GM21825 (cell line): ENCODE measurements around the gene KCNT1.

Experiments used
- ATAC-seq: cut with Tn5 transposase; IDR thresholded peaks from one replicate; pipeline ENCODE4 v1.9.1; 2021; ENCODE audit warnings: mild to moderate bottlenecking, moderate library complexity; ENCODE audit not compliant: unreplicated experiment

KCNT1 gene

DNA sequence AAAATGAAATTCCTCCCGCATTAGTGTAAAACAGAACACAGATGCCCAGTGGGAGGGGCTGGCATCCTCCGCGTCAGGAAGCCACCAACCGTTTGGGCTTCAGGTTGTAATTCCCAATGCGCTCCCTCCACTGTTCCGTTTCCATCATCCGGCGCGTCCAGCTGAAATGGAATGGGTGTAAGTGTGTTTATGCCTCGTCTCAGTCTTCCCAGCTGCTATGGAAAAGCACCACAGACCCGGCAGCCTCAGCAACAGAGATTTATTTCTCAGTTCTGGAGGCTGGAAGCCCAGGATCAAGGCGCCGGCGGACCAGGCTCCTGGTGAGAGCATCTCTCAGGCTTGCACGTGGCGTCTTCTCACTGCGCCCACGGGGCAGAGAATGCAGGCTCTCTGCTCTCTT lies 20.4 kb downstream of the KCNT1 start:
- no peak for ATAC-seq

DNA sequence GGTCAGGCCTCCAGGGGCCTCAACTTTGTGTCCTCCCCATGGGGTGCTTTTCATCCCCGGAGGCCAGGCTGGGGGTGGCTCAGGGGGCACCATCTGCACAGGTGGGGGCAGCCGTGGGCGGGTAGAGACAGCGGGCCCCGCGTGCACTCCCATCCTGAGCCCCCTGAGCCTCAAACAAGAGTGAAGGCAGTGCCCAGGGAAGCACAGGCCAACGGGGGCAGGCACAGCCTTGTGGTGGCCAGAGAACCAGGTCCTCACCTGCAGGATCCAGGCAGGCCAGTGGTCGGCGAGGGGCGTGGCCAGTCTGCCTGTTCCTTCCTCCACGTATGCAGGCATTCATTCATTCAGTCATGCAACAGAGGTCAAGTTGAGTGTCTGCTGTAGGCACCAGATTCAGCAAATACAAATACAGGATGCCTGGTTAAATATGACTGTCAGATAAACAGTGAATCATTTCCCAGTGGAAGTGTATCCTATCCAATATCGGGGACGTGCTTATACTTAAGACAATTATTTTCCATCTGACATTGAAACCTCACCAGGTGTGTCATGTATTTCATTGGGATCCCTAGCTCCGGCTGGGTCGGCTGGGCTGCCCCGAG lies 22.3 kb downstream of the KCNT1 start:
- ATAC-seq: no peak

DNA sequence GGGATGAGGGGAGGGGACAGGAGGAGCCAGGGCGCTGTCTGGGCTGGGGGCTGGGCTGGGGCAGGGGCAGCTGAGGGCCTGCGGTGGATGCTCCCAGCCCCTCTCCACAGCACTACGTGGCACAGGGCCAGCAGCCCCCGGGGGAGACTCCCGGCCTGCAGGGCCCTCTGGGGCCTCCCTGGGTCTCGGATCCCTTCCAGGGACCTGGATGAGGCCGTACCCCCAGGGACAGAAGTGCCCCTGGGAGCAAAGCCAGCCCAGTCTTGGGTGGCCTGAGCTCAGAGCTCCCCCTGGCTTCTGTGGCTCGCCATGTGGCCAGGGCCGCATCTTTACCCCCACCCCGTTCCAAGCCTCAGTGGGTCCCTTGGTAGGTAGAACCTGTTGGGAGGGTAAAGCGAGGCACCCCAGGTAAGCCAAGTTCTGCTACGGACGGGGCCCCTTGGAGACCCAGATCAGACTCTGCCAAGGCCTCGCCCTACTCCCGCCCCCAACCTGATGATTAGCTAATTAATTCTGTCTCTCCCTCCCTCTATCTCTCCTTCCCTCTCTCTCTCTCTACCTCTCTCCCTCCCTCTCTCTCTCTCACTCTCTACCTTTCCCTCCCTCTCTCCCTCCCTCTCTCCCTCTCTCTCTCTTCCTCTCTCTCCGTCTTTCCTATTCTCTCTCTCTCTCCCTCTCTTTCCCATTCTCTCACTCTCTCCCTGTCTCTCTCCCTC lies 24.3 kb downstream of the KCNT1 start:
- no peak for ATAC-seq

DNA sequence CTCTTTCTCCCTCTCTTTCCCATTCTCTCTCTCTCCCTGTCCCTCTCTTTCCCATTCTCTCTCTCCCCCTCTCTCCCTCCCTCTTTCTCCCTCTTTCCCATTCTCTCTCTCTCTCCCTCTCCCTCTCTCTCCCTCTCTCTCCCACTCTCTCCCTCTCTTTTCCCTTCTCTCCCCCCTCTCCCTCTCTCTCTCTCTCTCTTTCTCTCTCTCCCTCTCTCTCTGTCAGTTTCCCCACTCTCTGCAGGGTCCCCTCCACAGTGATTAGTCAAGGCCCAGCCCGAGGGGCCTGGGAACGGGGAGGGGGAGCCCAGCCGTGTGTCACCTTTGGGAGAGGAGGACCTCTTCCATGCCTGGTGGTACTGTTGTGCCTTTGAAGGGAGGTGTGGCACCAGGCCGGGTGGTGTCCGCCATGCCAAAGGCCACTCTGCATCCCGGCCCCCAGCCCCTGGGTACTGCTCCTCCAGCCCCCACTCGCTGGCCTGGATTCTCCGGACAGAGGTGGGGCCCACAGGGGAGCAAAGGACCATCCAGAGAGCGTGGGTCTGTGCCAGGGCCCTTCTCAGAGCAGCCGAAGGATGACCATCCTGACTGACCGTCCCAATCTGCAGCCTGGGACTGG lies 25.4 kb downstream of the KCNT1 start:
- no peak for ATAC-seq

DNA sequence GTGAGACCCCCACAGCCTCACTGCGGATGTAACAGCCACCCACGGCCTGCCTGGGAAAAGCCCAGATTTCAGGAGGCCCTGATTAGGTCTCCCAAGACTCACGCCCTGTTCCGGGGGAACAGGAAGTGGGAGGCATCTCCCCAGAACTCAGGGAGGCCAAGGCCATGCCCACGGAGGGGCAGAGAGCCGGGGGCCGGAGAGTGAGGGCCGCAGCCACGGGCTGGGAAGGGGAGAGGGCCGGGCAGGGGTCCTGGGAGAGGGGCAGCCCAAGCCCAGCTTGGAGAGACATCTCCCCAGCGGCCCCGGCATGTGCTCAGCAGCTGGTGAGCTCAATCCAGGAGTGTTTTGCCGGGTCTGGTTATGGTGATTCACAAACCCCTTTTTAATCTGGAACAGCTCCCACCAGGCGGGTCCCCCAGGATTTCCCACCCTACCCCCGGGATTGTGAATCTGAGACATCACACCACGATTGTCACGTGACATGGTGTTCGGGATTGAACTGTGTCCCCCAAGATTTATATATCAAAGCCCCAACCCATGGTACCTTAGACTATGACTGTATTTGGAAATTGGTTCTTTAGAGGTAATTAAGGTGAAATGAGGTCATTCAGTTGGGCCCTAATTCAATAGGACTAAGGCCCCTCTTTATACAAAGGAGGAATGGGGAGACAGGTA lies 26.6 kb downstream of the KCNT1 start:
- ATAC-seq: no peak

DNA sequence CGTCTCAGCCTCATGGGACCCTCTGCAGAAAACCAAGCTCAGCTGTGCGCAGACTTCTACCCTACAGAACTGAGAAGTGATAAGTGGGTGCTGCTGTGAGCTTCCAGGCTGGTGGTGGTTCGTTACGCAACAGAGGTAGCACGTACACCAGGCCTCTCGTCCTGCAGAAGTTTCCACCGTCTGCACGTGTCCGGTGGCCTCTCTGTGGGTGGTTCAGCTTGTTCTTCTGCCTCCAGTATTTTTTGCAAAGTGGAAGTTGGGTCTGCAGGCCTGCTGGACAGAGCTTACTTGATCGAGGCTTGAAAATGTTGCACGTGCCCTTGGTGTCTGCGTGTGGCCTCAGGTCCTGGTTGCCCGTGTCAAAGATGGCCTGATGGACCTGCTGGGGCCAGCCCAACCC lies 27.5 kb downstream of the KCNT1 start:
- ATAC-seq: no peak

DNA sequence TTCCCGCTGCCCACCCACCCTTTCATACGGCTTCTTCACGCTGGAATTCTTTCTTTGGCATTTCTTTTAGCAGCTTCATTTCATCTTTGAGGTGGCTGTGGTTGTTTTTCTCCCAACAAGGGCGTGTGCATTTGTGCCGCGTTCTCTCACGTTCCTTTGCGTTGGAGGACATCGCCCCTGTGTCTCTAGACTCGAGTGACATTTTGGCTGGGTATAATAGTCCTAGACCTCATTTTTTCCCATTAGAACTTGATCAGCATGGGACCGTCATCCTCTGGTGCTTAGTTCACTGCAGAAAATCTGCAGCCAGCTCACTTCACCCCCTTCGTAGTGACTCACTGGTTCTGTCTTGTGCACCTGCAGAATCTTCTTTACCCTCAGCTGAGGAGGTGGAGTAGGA lies 29.5 kb downstream of the KCNT1 start:
- no peak for ATAC-seq

DNA sequence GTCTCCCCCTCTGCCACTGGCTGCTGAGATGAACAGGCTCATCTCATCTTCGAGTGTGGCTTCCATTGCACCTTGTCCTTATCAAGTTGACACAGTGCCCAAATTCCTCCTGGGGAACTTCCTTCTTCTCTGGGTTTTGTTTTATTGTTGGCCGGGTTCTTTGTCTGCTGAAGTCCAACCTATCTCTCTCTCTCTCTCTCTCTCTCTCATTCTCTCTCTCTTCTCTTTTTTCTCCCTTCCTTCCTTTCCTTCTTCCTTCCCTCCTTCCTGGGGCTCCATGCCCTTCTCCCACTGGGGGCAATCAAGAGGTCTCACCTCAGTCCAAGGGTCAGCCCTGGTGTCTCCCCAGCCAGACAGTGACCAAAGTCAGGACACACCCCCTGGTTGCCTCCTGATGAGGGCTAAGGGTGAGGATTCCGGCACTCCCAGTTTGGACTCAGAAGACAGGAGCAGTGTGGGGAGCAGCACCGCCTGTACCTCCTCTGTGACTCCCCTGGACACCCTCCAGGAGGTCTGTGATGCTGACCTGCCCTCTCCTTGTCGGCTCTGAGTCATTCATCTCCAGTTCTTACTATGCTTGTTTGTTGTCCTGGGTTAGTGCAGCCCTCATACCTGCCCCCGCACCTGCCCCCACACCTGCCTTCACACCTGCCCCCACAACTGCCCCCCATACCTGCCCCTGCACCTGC lies 30.7 kb downstream of the KCNT1 start:
- ATAC-seq: no peak

DNA sequence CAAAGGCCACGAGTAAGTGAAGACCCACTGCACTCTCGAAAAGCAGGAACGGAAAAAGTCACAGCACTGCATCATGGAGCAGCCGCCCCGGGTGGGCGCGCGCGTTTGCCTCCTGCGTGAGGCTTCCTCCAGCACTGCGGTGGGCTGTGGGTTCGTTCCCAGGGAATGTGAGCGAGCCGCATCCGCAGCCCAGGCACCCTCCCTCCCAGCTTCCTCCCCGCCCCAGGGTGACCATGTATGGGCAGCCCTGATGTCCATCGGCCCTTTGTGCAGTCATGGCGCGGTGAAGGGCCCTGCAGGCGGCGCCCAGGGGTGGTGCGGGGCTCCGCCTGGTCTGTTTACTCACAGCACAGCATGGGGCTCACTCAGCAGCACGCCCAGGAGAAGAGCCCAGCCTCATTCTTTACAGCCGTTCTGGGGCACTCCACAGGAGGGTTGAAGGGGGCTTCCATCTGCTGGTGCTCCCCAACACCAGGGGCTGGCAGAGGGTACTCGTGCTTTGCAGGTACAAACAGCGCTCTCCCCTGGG lies 32.7 kb downstream of the KCNT1 start:
- ATAC-seq: no peak

DNA sequence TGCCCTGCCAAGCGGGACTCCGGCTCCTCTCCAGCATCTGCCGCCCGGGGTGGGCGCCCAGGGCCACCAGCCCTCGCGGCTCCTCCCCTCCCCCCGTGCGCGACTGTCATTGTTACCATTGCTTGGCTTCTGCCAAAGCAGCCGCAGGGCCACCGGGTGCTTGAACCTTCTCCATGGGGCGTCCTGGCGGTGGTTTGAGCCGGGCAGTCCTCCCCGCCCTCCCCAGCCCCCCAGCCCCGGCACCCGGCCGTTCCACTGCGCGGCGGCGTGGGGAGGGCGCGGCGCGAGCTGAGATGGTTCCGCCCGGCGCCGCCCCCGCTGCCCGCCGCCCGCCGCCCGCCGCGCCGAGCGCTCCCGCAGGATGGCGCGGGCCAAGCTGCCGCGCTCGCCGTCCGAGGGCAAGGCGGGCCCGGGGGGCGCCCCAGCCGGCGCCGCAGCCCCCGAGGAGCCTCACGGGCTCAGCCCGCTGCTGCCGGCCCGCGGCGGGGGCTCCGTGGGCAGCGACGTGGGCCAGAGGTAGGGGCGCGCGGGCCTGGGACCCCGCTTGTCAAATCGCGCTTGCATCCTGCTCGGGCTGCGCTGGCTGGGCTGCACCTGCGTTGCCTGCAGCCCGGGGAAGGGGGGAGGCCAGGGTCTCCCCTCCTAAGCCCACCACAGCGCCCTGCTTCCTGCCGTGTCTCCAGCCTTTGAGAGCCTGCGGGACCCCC lies 34.4 kb downstream of the KCNT1 start:
- ATAC-seq: no peak

DNA sequence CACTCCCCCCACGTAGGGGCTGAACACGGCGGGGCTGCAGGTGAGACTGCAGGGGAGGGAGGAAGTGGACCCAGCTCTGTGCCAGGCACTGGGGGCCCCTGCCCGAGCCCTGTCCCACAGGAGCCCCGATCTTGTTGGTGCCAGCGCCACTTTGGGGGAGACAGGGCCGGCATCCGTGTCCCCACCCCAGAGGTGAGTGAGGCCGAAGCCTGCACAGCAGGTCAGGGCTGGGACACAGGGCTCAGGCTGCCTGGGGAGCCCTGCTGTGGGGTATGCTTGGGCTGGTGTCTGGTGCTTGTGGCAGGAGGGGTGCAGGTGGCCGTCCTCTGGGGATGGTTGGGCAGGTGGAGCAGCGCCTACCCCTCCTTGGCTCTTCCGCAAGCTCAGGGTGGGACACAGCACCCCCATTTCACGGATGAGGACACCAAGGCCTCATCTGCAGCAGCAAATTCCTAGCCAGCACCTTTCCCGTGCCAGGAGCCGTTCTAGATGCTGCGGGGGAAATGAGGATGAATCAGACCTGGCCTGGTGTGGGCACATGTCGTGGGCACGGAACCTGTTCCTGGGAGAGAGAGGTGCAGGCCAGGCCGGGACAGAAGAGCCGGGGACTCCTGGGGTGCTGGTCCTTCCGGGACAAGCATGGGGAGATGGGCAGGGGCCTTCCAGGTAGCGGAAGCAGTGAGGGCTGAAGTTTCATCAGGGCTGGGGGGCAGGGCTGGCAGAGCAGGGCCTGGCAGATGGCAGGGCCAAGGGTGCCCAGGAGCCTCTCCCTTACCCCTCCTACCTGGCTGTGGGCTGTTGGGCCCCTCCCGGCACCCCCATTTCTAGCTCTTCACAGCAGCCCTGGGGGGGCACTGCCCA lies 35.2 kb downstream of the KCNT1 start:
- no peak for ATAC-seq

DNA sequence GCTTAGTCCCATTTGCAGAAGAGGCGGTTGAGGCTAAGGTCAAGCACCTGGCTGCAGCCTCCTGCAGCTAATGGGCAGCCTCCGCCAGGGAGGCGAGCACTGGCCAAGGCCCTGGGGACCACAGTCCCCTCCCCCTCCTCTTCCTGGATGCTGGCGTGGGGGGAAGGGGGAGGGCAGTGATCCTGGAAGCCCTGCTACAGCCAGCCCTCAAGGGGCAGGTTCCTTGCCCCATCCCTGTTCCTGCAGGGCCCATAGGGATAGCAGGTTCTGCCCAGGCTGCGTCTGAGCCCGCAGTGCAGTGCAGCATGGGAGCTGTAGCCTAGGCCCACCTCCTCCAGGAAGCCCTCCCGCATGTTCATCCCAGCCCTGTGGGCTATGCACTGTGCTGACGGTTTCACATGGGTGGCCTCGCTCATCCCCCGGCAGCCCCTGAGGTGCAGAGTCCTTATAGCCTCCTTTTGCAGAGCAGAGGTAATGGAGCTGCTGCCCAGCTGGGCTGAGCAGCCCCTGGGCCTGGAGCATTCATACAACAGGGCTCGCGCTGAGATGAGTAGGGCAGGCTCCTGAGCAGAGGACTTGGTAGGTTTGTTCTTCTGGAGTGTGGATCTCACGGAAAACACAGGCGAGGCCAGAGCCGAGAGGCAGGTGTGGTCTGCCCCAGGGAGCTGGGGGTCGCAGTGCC lies 36.0 kb downstream of the KCNT1 start:
- ATAC-seq: no peak

DNA sequence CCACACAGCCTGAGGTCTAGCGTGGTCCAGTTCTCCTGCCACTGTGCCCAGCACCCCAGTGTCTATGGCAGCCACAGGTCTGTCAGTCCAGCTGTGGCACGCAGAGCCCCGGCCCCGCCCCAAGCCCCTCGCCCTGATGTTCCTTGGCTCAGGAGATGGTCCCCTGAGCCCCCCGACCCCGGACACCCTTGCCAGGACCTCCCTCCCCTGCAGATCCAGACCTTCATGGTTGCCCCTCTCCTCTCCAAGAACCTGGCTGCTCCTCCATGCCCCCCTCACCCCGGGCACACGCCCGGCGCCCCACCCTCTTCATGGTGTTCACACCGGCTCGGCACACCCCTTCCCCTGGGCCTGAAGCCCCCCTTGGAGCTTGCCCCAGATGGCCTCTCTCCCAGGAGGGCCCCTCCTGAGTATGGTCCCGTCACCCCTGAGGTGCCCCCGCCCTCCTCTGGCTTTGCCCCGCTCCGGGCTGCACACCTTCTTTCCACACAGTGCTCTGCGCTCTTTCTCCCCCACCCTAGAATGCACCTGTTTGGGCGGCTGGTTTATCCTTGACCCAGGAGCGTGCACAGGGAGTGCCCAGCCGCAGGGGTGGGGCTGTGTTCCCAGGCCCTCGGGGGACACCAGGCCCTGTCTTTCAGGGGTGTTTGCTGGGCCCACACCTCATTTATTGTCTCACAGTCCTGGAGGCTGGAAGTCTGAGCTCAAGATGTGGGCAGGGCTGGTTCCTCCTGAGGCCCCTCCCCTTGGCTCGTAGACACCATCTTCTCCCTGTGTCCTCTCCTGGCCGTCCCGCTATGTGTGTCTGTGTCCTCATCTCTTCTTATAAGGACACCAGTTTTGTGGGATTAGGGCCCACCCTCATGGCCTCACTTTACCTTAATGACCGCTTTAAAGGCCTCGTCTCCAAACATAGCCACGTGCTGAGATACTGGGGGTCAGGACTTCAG lies 37.6 kb downstream of the KCNT1 start:
- ATAC-seq: no peak

DNA sequence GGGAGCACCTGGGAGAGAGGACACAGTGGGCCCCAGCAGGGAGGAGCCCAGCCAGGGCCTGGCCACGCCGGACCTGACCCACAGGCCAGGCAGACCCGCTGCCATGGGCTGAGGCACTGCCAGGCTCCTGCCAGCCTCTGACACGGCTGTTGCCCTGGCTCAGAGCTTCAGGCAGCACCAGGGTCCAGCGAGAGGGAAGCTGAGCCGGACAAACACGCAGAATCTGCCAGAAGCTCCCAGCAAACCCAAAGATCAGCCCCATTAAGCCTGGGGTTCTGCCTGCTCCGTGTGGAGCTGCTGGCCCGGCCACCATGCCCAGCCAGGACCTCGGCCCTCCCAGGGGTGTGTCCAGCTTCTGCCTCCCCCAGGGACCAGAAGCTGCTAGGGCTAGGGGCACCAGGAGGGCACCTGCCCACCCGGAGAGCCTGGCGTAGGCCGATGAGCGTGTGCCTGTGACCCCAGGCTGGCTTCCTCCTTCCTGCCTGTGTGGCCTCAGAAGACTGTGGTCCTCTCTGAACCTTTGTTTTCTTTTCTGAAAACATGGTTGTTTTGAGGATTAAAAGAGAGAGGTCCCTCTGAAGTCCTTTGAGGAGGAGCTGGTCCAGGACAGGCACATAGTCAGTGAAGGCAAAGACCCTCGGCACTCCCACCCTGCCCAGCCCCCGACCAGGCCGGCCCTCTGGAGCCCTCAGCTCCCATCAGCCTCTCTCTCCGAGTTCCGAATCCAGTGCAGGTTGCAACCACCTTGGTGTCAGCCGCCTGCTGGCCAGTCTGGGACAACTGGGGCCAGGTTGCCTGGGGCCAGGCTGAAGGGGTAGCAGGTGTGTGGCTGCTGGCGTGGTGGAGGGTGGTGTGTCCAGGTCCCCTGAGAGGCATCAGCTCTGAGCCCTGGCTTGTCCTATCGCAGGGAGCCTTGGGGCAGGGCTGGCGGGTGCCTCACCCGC lies 39.6 kb downstream of the KCNT1 start:
- ATAC-seq: no peak

DNA sequence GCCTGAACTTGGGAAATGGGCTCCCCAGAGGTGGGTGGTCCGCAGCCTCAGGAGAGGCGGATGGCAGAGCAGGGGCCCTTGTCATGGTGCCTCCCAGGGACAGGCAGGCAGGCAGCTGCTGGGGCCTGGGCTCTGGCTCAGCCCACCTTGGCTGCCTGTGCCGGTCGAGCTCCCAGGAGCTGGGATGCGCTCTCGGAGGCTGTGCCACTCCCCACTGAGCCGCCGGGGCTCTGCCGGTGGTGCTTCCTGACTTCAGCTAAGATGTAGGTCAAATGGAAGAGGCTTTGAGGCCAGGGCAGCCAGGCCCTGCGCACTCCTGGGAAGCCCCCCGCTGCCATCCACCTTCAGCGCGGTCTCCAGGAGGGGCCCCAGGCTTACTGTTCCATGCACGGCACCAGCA lies 41.0 kb downstream of the KCNT1 start:
- no peak for ATAC-seq

DNA sequence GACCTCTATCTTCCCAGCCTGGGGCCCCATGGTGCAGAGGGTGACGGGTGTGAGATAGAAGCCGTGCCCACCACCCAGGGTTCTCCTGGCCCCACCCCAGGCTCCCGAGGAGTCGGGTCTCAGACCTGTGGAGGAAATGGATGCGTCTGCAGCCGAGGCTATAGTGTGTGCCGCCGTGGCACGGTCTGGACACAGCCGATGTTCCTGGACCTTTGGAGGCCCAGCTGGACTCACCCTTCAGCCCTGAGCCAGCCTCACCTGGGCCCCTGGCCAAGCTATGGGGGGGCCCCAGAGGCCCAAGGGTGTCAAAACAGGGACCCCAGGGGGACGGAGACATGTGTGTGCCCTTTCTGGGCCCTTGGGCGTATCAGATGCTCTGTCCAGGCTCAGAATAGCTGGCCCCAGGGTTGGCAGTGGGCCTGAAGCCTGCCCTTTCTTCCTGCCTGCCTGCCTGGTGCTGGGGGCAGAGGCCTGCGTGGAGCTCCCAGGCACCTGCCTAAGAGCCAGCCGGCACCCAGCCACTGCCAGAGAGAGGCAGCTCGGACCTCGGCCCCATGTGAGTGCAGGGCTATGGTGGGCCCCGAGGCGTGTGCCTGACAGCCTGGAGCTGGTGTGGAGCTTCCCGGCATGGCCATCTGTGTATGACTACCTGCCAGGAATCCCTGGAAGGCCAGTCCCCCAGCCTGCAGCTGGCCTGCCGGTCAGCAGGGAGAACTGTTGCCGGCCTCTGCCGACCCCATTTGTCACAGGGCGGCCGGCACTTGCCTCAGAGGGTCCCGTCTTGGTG lies 41.8 kb downstream of the KCNT1 start:
- no peak for ATAC-seq
